SH-SY5Y (cell line): ENCODE results near the gene GRAMD1B.

ENCODE experiments used
- GATA2 ChIP-seq: IDR thresholded peaks from 2 replicates; pipeline ENCODE4 v1.6.1; 2011; ENCODE audit warnings: mild to moderate bottlenecking, low read depth, low read length
- GATA3 ChIP-seq: IDR thresholded peaks from 2 replicates; pipeline ENCODE4 v1.6.1; 2011; ENCODE audit warnings: low read depth, mild to moderate bottlenecking, low read length, moderate library complexity

The GRAMD1B gene

GRCh38 chr11:123429913-123430720 lies at the start of gene GRAMD1B:
Gene GRAMD1B (plus strand): TSS chr11:123430269. CDS start chr11:123430793, 524 bp downstream.
- TF ChIP-seq GATA2 (no peak), GATA3 (no peak)

- no peak for TF ChIP-seq GATA3
- TF ChIP-seq GATA2: no peak
These were observed 48.9 kb upstream of the GRAMD1B start for GRCh38 chr11:123381149-123381548.

- no peak for TF ChIP-seq GATA2
These were observed 48.1 kb upstream of the GRAMD1B start for GRCh38 chr11:123381817-123382554.

- no peak for TF ChIP-seq GATA2
- no peak for TF ChIP-seq GATA3
These were observed 47.5 kb upstream of the GRAMD1B start for GRCh38 chr11:123382555-123383074.

GRCh38 chr11:123384116-123384515 lies 46.0 kb upstream of the GRAMD1B start:
- TF ChIP-seq GATA3 (no peak), GATA2 (no peak)

- TF ChIP-seq GATA2 (no peak), GATA3 (no peak)
These were observed 43.1 kb upstream of the GRAMD1B start for GRCh38 chr11:123386796-123387510.

GRCh38 chr11:123388640-123389039 lies 41.4 kb upstream of the GRAMD1B start:
- TF ChIP-seq GATA2 (no peak), GATA3 (no peak)

- TF ChIP-seq GATA3 (no peak), GATA2 (no peak)
These were observed 39.9 kb upstream of the GRAMD1B start for GRCh38 chr11:123390146-123390545.

- TF ChIP-seq GATA3 (no peak), GATA2 (no peak)
These were observed 38.3 kb upstream of the GRAMD1B start for GRCh38 chr11:123391646-123392348.

GRCh38 chr11:123392431-123392830 lies 37.6 kb upstream of the GRAMD1B start:
- TF ChIP-seq GATA2 (no peak), GATA3 (no peak)

GRCh38 chr11:123392844-123393243 lies 37.2 kb upstream of the GRAMD1B start:
- TF ChIP-seq GATA3 (no peak), GATA2 (no peak)

- TF ChIP-seq GATA3 (no peak), GATA2 (no peak)
These were observed 36.6 kb upstream of the GRAMD1B start for GRCh38 chr11:123393312-123393927.

- TF ChIP-seq GATA2 (no peak), GATA3 (no peak)
These were observed 25.4 kb upstream of the GRAMD1B start for GRCh38 chr11:123404676-123405075.

- TF ChIP-seq GATA2: no peak
- no peak for TF ChIP-seq GATA3
These were observed 24.9 kb upstream of the GRAMD1B start for GRCh38 chr11:123405123-123405592.
